ENCODE data around the gene S100A6.
"Not testable (repeated sequence)": the region's sequence is repeated elsewhere in the genome, so short reads cannot be mapped to it uniquely, and the experiment has no call there.

The S100A6 gene

GRCh38 chr1:153563991-153564390 is 28.2 kb upstream of the S100A6 start:
- no peak for DNase-seq (ENCODE audit: low spot score)

DNA sequence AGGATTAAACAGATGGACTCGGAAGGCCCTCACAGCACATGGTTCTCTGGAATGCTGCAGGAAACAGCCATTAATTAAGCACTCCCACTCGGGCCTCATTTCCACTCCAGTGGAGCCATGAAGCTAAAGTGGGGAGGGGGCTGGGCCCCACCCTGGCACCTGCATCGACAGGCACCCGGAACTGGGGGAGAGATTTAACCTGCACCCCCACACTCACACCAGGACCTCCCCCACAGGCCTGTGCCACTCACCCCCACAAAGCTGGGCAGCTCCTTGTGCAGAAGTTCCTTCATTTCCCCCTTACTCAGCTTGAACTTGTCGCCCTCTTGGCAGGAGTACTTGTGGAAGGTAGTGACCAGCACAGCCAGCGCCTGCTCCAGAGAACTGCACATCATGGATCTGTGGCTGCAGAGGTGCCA is 27.7 kb upstream of the S100A6 start:
- DNase-seq (ENCODE audit: low spot score): no peak

DNA sequence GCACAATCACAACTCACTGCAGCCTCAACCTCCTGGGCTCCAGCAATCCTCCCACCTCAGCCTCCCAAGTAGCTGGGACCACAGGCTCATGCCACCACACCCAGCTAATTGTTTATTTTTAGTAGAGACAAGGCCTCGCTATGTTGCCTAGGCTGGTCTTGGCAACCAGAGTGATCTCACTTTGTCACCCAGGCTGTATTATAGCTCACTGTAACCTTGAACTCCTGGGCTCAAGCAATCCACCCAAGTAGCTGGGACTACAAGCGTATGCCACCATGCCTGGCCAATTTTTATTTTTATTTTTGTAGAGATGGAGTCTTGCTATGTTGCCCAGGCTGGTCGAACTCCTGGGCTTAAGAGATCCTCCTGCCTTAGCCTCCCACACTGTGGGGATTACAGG is 26.2 kb upstream of the S100A6 start:
- not testable (repeated sequence) for DNase-seq (ENCODE audit: low spot score)

- DNase-seq (ENCODE audit: low spot score): no peak
These were observed 25.7 kb upstream of the S100A6 start for GRCh38 chr1:153561466-153561985.

DNA sequence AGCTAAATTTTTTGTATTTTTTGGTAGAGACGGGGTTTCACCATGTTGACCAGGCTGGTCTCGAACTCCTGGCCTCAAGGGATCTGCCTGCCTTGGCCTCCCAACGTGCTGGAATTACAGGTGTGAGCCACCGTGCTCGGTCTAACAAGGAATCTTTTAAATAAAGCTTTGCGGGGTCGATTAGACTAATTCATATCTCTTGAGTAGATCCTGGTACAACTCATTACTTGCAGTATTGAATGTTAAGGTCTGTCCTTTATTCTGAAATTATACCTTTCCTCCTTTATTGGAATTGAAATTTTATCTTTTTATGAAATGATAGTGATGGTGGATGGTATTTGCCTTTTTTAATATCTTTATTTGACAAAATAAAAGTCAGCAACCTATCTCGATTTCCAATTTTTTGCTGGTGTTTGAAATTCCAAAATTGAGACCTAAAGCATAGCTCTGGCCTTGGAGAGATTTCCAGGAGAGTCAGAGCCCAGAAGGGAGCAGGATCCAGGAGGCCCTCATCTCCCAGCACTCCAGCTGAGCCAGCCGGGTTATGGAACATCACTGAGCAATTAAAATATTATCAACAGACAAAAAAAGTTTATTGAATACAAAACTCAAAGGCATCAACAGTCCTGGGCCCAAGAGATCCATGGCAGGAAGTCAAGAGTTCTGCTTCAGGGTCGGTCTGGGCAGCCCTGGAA is 25.1 kb upstream of the S100A6 start:
- DNase-seq (ENCODE audit: low spot score): no peak

- DNase-seq (ENCODE audit: low spot score): no peak
These were observed 24.4 kb upstream of the S100A6 start for GRCh38 chr1:153560241-153560640.

- DNase-seq (ENCODE audit: low spot score): no peak
These were observed 22.1 kb upstream of the S100A6 start for GRCh38 chr1:153557877-153558276.

- no peak for DNase-seq (ENCODE audit: low spot score)
These were observed 20.6 kb upstream of the S100A6 start for GRCh38 chr1:153556348-153556747.

DNA sequence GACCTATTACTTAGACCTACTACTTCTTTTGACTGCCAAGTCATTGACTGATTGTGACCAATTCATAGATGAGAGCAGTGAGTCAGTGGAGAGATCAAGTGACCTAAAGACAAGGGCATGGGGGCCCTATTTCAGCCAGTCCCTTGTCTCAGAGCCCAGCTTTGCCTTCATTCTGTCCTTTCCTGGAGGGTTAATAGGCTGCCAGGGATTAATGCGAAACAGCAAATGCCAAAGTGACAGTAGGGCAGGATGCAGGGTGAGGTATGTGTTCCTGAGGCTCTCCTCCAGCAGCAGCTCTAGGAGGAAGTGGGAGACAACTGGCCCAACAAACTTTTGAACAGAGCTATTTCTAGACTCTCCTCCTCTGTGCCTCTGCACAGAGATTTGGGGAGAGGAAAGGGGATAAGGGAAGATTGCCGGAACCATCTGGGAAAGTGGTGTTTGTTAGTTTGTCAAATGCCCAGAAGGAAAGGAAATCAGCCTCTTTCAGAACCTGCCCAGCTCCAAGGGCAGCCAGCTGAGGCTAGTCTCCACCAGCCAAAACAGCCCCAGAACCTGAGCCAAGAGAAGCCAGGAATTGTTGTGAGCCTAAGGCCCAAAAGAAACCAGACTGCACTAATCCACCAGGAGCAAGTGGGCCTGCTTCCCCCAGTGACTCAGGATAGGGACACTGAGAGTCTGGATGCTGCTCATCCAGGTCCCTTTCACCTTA is 18.2 kb upstream of the S100A6 start:
- DNase-seq (ENCODE audit: low spot score): no peak

DNA sequence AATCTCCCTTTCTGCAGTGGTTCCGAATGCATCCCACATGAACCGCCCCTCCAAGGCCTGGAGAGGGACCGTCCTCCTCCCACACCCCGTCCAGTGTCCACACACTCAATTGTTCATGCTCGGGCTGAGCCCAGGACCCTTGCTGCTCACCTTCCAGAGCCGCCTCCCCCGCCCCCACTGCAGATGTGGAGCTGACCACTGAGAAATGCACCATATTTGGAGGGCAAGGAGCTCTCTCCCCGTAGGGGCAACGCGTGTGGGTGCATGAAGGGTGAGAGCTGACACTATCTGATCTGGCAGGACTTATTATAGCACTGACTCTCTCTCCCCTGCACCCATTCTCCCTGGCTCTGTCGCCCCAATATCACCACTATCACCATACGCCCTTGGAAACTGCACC is 17.3 kb upstream of the S100A6 start:
- no peak for DNase-seq (ENCODE audit: low spot score)

- DNase-seq (ENCODE audit: low spot score): no peak
These were observed 16.5 kb upstream of the S100A6 start for GRCh38 chr1:153552335-153552734.

DNA sequence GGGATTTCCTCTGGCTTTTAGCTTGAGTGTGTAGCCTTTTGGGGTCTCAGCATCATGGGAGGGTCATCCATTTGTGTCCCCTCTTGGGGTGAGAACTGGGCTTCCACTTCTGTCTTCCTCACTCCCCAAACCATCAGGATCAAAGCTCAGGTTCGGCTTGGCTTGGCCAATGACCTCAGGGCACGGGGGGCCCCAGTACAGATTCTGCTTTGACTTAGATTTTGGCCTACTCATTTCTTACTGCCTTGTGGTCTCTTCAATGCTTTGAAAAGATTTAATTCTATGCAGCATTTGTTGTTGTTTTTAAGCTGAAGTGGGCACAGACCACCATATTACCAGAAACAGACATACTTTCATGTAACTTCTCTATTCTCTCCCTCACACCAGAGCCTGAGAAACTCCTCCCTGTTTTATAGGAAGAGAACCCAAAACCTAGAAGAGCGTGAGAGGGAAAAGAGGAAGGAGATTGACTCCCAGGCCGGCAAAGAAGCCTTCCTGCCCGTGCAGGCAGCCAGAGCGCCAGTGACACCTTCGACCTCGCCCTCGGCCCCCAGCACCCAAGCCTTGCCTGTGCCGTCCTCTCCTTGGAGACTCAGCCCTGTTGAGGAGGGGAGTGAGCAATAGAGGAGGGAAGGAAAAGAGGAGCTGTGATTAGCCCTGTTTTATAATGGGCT is 15.2 kb upstream of the S100A6 start:
- no peak for DNase-seq (ENCODE audit: low spot score)

DNA sequence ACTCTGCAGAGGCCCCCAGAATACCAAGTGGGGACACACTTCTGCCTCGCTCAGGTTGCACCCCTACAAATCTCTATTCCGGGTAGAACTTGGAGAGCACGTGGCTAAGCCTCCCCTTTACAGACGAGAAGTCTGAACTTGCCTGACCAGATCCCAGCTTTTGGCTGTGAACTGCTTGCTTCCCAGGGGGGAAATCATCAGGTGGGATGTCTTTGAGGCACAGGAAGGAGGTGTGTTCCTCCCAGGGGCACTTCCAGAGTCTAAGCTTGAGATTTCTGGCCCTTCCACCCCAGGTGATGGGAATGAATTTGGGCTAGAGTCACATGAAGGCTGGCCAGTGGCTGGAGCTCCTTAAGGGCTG is 14.6 kb upstream of the S100A6 start:
- no peak for DNase-seq (ENCODE audit: low spot score)

GRCh38 chr1:153549741-153550397 is 14.1 kb upstream of the S100A6 start:
- DNase-seq (ENCODE audit: low spot score): no peak

DNA sequence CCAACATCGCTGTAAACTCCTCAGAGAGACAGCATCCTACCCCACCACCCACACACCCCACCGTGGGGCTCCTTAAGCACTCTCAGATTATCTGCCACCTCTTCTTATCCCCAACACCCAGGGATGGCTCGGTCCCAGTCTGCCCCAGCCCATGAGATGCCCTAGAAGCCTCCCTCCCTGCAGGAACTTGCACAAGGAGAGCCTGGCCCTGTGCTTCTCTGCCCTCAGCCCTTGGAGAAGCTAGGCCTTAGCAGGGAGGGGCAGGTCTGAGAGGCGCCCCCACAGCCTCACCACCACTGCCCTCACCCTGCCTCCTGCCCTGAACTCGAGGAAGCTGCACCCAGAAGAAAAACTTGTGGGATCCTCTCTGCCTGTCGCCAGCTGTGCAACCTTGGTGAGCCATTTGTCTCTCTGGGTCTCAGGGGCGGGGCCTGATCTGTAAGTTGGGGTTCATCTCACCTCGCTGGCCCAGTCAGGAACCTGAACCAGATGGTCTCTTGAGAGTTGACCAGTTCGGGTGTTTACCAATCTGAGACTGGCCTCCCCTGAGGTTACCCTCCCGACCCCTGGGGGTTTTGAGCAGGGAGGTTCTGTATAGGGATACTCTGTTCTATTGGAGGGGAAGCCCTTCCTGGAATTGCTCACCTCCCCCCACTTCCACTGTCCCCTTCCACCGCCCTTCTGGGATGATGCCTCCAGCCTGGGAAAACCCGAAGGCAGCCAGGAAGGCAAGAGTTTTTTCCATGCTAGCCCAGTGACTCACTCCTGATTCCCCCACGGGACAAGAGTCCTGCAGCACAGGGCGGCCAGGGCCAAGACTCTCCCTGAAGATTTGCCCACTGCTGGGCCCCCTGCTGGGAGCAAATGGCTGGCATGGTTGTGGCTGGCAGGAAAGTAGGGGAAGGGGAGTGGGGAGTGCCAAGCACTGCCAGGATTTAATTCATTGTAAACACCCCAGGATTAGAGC is 13.2 kb upstream of the S100A6 start, which contains the start of gene S100A3:
Gene S100A3 (minus strand): TSS at position 537 of the 967 bp plus-strand sequence. CDS start 773 bp downstream, outside the sequence.
- no peak for DNase-seq (ENCODE audit: low spot score)

GRCh38 chr1:153547560-153548551 is 12.1 kb upstream of the S100A6 start:
- no peak for DNase-seq (ENCODE audit: low spot score)

DNA sequence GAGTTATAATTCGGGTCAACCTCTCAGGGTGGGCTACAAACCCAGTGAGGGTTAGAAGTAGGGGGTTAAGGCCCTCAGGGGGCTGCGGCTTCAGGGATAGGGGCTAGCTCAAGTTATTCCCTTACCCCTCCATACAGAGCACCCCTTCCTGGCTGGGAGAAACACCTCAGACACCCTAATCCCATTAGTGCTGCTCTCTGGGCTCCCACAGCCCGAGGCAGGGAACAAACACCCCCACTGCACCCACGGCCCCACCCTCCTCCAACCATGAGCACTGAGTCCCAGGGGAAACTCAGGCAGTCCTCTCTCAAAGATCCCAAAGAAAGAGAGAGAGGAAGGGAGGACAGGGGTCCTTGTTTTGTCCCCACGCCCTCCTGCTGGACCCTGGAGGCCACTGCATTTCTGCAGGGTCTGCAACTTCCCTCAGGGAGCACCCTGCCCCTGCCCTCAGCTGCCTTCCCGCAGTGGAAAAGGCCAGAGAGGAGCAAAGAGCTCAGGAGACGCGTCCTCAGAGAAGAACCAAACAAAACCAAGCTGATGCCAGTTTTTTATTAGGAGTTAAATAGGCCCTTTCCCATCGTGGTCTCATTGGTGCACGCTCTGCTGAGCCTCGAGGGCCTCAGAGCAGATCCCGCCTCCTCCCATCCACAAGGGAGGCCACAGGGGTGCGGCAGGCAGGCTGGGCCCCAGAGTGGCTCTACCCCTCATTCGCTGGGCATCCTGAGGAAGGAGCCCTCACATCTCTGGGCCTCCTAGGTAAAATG is 11.2 kb upstream of the S100A6 start:
- no peak for DNase-seq (ENCODE audit: low spot score)

GRCh38 chr1:153546371-153546770 is 10.6 kb upstream of the S100A6 start:
- no peak for DNase-seq (ENCODE audit: low spot score)
